HG03064 (cell line): Measurements from ENCODE around the gene ETS1.

Source experiments
- ATAC-seq: cut with Tn5 transposase; IDR thresholded peaks from one replicate; pipeline ENCODE4 v1.9.1; 2021; ENCODE audit warnings: low read depth; ENCODE audit not compliant: unreplicated experiment

ETS1 gene

DNA sequence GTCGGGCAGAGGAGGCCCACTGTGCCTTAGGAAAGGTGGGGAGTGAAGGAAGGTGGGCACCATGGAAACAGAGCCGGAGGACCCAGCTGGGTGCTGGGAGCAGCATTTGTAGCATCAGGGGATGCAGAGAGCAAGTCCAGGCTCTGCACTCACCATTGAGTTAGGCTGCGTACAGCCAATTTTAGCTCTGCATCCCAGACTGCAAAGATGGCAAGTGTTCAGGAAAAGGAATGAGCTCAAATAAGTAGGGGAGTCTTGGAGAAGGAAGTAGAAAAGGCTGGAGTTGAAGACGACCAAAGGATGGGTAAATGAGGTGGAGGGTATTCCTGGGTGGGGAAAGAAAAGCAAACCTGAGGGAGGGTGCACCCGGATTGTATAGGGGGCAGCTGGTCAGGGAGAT lies 31.6 kb upstream of the ETS1 start:
- ATAC-seq, result no peak

DNA sequence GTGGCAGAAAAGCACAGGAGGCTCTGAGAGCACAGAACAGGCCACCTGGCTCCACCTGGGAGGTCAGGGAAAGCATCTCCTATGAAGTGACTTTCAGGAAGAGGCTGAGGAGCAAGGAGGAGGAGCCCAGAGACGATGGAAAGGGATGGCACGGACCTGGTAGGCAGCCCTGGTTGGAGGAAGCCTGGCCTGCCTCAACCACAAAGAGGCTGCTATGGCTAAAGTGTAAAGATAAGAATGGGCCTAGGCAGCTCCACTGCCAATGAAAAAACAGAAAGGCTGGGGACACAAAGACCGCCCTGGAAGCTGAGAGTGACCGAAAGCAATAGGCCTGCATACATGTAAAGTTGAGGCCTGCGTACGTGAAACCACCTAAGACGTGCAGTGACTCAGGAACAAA lies 31.2 kb upstream of the ETS1 start:
- no peak for ATAC-seq

DNA sequence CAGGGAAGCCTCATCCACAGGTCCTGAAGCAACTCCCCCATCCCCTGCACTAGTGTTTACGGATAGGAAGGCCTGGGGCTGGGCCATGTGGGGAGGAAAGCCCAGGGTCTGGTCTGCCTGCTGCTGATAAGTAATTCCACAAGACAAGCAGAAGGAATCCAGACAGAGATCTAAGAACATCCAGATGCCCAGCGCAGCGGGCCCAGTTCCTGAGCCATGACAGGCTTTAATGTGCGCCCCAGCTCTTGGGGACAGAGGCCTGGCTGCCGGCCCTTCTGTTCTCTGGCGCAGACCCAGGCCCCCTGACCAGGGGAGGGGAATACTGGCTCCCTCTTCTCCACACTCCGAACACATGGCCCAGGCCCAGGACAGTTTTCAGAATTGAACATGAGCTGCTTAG lies 28.8 kb upstream of the ETS1 start:
- no peak for ATAC-seq

DNA sequence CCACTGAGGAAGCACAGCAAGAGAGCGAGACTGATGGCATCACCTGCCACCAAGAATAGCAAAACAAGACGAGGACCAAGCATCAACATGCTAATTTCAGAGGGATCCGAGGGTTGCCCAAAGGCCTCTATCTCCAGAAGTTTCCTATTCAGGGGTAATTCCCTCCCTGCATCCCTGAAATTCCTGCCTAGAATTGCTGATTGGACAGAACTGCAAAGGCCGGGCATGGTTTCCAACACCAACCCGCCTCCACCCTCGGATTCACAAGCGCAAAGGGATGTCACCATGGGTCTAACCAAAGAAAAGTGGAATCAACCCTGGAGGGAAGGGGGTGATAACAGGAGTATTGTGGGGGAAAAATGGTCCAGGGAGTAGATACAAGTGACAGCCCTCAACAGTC lies 28.3 kb upstream of the ETS1 start:
- no peak for ATAC-seq

- no peak for ATAC-seq
These were observed 27.7 kb upstream of the ETS1 start for GRCh38 chr11:128615076-128615475.

DNA sequence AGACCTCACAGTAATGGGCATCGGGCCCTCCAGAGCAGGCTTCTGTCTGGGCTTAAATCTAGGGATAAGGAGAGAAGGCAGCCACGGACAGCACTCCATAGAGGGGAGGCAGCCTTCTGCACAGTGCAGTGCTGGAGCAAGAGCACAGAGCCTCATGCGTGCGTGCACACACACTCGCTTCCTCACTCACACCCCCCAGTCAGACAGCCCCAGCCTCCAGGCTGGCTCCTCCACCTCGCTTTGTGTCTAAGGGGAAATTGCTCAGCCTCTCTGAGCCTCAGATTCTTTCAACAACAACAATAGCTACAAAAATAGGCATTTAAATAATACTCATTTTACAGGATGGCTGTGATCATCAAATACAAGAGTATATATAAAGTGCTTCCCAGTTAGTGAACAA lies 26.7 kb upstream of the ETS1 start:
- ATAC-seq, result no peak

GRCh38 chr11:128613300-128613995 lies 26.1 kb upstream of the ETS1 start:
- no peak for ATAC-seq

DNA sequence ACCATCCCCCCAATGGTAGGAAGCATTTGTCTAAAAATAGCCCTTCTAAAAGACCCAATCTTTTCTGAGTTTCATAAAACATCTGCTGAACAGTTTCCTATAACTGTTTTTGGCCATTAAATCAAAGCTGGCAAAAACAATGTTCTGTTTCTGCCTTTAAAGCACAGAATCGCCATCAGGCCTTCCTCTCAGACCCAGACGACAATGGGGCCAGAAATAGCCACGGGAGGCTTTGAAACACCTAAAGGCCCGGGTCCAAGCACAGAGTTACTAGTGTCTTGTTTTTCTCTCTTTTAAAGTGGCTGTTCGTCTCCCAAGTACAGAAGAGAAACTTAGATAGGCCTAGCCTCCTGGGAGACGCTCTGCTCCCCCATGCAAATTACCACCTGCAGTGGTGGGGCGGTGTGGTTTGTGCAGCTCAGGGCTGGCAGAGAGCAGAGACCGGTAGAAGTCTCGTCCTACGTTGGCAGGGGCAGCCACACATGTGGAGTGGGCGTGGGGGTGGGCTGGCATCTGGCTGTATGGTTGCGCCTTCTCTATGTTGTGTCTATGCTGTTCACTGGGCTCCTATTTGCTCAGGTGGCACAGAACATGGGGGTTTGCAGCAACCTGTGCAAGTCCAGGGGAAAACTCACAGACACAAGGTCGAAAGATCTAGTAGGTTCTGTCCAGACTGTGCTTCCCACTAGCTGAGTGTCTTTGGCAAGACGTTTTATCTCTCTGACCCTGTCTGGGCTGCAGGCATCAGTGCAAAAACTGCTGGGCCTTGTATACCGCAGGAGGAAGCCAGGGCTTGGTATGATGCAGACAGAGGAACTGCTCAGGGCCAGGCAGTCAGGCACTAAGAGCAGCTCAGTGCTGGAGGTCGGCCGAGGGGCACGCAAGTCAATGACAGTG lies 23.6 kb upstream of the ETS1 start:
- ATAC-seq, result peak; percentile 96

DNA sequence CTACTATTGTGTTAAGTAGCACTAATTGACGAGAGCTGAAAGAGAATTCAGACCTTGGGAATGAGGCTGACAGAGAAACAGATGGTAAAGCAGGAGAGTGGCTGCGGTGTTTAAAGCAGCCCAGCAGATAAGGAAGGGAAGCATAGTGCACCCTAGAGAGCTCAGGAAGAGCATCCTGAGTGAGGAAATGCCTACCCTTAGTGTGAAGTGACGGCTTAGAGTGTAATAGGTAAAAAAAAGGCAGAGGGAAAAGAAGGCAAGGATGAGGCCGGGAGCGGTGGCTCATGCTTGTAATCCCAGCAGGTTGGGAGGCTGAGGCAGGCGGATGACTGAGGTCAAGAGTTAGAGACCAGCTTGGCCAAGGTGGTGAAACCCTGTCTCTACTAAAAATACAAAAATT lies 22.4 kb upstream of the ETS1 start:
- ATAC-seq, result no peak

GRCh38 chr11:128608746-128609407 lies 21.5 kb upstream of the ETS1 start:
- no peak for ATAC-seq

- no peak for ATAC-seq
These were observed 20.5 kb upstream of the ETS1 start for GRCh38 chr11:128607819-128608218.

DNA sequence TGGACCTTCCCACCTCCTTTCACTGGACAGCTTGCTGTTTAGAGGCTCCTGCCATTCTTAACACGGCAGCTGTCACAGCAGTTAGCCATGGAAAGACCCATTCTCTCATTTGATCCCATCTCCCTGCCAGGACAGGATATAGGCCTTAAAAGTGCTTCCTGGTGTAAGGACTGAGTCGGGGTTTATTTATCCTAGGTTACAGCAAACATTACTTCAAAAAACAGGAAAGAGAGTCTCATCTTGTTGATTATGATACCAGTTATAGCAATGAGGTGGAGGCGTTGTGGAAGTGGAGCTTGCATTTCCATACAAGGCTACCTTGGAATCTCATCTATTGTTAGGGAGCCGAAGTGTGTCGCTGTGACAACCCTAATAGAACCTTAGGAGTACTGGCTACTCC lies 17.4 kb upstream of the ETS1 start:
- no peak for ATAC-seq

DNA sequence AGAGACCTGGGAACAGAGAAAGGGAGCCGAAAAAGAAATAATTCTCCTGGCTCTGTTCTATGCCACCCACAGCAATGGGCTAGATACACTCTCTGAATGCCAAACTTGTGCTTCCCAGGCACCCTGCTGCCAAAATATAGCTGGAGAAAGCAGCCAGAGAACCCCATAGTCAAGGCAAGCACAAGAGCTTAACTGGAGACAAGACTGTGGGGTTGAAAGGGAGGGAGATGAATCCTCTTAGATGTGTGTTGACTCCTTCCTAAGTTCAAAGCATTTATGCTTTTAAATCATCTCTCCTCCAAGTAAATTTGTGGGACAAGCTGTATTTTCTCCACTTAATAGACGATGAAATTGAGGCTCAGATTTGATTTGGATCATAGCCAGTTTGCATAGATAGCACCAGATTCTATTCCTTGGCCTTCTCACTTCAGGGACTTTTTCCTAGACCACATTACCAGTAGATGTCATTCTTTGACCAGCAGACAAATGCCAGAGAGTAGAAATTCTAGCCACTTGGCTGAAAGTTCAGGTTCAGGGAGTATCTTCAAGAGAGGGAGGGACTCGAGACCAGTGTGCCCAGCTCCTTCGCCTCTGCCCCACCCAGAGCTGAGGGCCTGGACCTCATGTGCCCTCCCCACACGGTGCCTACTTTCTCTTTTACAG lies 16.5 kb upstream of the ETS1 start:
- no peak for ATAC-seq

- no peak for ATAC-seq
These were observed 15.8 kb upstream of the ETS1 start for GRCh38 chr11:128603003-128603696.

- no peak for ATAC-seq
These were observed 12.4 kb upstream of the ETS1 start for GRCh38 chr11:128599729-128600128.

DNA sequence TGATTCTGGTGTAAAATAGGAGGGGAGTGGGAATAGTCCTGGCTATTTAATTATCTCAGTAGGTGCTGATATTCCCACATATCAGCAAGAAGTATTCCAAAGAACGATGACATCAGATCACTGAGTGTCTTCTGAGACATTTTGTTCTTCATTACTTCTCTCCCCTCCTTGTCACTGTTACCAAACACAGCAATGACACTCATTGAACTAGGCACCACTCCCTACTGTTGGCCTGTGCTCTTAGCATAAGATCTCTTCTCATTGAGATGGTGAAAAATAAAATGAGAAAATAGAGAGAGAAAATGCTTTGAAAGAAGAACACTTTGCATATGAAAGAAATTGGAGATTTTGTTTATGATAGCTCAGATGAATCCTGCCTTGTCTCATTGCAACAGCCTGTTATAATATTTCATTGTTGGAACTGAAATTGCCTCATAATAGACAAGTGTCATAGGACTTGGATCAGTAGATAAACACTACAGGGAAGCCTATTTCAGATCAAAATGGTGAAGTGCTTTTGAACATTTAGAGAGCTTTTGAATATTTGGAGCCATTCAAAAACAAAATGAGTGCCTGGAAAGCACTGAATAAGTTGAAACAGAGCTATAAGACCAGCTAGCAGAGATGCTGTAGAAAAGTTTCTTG lies 11.3 kb upstream of the ETS1 start:
- ATAC-seq, result no peak

DNA sequence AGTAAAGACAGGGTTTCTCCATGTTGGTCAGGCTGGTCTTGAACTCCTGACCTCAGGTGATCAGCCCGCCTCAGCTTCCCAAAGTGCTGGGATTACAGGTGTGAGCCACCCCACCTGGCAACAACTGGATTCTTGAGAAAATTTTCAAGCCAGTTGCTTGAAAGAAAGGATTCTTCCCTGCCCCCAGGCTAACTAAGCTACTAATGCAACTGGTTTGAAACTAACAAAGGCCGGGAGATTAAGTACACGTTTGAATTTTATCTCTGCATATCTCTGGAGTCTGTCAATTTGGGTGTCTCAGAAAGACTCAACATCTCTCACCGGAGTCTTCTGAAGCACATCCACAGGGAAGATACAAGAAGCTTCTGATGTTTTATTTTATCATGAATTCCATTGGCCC lies 10.7 kb upstream of the ETS1 start:
- ATAC-seq, result no peak

DNA sequence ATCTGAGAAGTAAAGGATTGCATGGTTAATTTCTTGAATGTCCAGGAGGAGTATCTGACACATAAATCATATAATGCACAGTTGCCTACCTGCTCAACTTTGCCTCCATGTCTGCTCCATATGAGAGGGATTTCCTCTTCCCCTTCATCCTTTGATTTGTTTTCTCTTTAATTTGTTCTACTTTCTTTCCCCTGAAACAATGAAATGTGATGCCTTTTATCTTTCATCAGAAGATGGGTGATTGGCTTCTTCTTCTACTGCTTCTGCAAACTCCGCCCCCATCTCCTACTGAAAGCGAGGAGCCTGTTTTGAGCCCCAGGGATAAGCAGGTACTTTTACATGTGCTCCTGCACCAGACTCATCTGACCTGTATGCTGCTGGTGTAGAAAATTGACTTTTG lies 9.9 kb upstream of the ETS1 start:
- no peak for ATAC-seq

DNA sequence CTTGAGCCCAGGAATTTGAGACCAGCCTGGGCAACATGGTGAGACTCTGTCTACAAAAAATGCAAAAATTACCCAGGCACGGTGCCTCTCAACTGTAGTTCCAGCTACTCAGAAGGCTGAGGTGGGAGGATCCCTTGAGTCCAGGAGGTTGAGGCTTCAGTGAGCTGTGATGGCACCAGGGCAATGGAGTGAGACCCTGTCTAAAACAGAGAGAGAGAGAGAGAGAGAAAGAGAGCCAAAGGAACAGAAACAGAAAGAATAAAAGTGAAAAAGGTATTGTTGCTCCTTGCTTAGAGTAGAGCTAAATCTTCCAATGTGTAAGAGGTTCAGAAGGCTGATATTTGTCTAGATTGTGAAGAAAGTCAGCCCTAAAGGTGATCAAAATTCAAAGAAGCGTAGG lies 8.9 kb upstream of the ETS1 start:
- peak; percentile 74 for ATAC-seq

GRCh38 chr11:128595775-128596174 lies 8.4 kb upstream of the ETS1 start:
- ATAC-seq, result peak; percentile 12
